COR-L47 (cell line): ENCODE measurements around the gene FLNA.

ENCODE experiments used
- DNase-seq: peaks from one replicate; lab custom pipeline; 2025; lab: John Stamatoyannopoulos, UW

FLNA gene

DNA sequence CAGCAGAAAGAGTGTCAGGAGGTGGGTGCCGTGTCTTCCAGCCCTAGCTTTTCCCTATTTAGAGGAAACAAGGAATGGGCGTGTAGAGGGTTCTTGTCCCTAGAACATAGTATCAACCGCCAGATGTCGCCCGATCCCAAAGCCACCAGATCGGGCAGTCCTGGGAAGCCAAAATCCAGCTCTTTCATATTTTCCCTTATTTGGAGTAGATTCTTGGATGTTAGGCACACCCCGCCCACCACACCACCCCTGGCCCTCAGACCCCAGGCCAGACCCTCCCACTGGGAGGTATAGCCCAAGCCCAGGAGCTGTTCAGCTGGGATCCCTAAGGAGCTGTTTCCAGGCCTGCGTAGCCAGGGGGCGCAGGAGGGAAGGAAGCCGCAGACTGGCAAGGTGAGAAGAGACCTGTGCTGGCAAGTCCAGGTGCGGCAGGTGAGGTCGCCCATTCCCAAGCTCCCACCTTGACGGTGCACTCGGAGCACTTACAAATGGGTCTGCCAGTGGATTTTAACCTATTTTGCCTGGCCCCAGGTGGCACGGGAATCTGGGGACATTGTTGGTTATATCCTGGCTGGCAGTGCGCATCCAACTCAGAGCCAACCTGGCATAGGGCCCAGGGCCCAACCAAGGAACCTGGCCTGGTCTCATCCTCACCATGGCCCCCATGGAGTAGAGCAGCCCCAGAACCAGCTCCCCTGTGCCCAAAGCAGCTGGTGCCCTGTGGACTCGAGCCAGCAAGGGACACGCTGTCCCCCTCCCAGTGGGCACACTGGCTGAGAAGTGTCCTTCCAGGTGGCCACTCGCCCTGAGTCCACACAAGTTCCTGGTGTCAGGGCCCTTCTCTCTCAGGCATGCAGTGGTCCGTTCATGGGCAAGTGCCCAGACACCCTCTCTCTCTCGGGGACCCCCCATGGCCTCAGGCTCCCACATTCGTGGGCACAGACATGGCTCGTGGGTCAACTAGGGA lies 811 bp downstream of the FLNA start:
- peak; percentile 42 for DNase-seq

GRCh38 chrX:154372612-154373022 lies 1.8 kb downstream of the FLNA start:
- no peak for DNase-seq

- no peak for DNase-seq
Observed at GRCh38 chrX:154371789-154372300, 2.6 kb downstream of the FLNA start.

- DNase-seq: peak; percentile 71
Observed at GRCh38 chrX:154371017-154371788, 3.2 kb downstream of the FLNA start.

- no peak for DNase-seq
Observed at GRCh38 chrX:154370300-154371016, 4.0 kb downstream of the FLNA start.

DNA sequence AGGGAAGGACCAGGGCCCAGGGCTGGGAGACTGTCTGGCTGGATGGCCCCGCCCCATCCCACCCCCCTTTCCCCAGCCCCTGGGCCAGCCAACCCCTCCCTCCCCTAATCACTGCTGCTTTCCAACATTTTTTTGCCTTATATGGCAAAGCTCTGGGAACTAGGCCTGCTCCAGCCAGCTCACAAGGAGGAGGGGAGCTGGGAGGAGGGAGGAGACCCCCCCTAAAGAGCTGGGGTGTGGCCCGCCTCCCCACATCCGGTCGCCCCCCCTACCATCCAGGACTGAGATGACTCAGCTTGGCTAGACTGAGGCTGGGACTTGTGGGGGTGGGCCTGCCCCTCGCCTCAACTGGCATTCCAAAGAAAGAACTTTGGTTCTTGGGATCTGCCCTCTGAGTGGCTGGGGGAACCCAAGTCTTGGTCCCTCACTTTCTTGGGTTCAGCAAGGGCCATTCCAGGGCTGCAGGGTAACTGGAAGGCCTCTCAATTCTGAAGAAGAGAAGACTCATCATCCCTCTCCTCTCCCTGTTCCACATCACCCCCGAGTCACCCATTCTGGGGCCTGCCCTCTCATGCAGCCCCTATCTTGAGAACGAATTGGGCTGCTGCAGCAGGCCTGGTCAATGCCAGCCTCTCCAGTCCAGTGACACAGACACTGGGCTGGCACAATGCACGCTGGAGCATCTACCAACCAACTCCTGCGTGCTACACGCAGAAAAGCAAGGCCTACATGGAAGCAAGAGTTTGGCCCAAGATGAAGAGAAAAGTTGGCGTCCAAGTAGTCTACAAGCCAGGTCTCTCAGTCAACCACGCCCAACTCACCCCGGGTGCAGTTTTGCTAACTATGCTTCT lies 4.8 kb downstream of the FLNA start:
- DNase-seq: peak; percentile 62

- peak; percentile 34 for DNase-seq
Observed at GRCh38 chrX:154368630-154369448, 5.6 kb downstream of the FLNA start.

DNA sequence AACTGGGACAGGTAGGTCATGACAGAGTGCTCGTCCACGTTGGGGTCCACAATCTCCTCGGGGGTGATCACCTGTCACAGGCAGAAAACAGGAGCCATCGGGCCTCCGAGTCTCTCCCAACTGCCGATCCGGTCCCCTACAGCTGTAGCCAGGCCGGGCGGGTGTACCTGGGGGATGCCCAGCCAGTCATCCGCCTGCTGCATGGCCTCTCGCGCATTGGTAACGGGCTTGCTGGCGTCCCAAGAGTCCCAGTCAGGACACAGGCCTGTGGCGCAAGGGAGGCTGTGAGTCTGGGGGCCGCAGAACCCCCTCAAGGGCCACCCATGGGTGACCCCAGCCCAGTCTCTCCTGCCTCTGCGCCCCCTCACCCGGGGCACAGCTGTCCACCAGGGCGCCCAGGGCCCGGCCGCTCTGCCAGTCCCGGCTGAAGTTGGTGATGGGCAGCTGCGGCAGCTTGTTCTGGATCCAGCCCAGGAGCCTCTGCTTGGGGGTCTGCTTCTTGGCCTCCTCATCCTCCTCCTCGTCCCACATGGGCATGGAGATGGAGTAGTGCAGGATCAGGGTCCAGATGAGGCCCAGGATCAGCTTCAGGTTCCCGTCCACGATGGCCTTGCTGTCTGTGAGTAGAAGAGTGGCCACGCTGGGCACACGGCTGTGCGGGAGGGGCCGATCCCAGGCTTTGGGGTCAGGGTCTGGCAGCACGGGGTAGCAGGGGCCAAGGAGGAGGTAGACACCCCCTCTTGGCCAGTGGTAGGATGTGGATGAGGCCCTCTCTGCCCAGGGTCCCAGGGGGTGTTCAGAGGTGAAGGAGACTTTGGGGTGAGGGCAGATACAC lies 6.7 kb downstream of the FLNA start:
- DNase-seq: no peak

DNA sequence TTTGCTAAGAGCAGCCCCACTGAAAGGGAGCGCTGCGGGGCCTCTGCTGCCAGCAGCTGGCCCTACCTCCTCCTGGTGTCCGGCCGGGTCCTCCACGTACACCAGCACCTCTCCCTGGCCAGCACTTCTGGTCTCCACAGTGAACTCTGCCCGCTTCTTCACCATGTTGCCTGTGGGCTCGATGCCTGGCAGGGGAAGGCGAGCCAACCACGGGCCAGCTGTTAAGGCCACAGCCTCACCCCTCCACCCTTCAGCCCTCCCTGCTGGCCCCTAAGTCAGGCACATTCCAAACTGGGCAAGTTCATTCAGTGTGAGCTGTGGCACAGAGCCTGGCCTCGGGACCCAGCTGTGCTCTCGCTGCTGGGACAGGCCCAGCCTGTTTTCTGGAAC lies 7.8 kb downstream of the FLNA start:
- no peak for DNase-seq

DNA sequence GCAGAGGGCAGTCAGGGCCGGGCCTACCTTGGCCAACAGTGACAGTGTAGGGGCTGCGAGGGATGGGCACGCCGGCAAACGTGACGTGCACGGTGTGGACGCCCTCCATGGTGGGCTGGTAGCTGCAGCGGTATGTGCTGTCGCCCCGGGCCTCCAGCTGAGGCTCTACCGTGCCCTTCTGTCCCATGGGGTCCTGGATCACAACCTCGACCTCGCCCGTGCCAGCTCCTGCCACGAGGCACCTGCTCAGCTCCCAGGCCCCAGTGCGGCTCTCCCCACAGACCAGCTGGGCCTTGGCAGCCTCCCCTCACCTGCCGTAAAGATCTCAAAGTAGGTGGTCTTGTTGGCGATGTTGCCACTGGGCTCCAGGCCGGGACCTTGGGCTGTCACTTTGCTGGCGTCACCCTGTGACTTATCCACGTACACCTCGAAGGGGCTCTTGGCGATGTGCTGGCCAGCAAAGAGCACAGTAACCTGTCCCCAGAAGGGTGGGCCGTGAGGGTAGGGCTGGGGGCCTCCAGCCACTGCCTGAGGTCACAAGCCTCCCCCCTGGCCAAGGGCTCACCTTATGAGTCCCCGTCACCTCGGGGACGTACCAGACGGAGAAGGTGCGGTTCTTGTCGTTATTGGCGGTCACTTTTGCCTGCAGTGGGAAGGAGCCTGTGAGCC lies 8.3 kb downstream of the FLNA start:
- DNase-seq: no peak

DNA sequence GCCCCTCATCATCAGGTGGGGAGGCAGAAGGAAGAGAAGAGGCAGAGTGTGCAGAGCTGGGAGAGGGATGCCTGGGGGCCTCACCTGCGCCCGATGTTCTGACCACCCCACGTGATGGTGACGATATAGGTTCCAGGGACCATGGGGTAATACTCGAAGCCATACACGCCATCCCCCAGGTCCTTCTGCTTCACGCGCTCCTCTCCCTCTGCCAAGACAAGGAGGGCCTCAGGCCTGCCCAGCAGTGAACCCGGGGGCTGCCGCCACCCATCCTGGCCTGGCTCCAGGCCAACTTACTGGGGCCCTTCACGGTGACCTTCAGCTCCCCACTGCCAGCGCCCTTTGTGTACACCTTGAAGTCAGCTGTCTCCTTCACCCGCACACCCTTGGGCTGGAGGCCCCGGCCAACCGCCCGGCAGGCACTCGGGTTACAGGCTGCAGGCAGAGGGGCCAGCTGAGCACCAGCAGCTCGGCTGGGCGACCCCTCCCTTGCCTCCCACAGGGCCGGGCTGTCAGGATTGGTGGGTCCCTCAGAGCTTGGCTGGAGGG lies 9.3 kb downstream of the FLNA start:
- no peak for DNase-seq

- DNase-seq: no peak
Observed at GRCh38 chrX:154363706-154364439, 10.6 kb downstream of the FLNA start.

DNA sequence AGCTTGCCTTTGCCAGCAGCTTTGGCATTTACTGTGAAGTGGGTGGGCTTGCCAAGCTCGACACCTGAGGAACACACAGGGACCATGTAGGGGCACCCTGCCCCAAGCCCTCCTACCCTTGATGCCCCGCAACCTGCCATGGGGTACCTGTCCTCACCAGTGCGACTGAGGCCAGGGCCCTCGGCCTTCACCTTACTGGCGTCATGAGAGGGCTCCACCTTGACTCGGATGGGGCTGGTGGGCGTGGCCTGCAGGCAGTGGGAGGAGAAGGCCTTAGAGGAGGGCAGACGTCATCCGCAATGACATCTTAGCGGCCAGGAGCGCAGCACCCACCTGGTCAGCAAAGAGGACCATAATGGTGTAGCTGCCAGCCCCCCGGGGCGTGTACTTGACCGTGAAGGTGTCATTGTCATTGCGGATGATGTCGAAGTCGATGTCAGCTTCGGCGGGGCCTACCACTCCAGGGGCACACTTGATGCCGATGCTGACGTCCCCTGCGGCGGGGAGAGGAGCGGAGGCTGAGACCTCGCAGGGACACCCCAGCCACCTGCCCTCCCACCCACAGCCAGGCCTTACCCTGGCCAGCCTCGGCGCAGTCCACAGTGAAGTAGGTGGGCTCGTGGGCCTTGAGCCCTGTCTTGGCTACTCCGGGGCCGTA lies 12.2 kb downstream of the FLNA start:
- no peak for DNase-seq

DNA sequence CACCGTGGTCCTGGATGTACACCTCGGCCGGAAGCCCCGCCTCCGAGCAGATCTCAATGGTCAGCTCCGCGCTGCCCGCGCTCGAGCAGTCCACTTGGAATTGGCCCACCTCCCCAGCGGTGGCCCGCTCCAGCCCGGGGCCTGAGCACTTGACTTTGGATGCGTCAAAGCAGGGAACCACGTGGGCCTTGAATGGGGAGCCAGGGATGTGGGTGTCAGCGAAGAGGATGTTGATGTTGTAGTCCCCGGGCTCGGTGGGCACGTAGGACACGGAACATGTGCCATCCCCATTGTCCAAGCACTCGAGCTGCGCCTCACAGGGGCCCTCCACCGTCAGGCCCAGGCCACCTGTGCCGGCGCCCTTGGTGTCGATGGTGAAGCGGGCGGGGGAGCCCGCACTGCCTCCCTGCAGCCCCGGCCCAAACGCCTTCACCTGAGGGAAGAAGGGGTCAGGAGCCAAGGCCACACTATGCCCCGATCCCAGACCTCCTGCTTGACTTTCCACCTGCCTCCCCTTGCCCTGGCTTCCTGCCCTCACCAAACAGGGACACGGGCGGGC lies 14.2 kb downstream of the FLNA start:
- no peak for DNase-seq

DNA sequence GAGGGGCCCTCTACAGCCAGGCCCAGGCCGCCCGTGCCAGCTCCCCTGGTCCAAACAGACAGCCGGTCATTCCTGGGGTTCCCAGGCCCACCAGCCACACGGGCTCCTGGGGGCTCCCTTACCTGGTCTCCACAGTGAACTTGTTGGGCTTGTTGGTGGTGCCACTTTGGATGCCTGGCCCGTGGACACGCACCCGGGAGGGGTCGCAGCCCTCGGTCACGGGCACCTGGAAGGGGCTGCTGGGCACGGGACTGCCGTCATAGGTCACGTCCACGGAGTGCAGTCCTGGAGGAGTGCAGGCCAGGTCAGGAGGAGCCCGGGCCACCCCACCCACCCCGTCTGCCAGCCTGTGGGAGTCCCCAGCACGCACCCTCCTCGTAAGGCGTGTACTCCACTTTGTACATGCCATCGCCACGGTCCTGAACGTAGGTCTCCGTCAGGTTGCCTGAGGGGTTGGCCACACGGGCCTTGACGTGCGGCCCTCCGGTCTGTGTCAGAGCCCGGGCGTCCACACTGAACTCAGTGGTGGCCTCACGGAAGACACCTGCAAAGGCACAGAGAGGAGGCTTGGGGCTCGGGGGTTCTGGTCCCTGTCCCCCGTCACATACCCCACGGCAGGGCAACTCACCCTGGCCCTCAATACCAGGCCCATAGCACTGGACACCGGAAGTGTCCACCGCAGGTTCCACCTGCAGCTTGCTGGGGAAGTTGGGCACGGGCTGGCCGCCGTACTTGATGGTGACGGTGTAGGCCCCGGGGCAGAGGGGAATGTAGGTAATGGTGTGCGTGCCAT lies 14.9 kb downstream of the FLNA start:
- DNase-seq: no peak

DNA sequence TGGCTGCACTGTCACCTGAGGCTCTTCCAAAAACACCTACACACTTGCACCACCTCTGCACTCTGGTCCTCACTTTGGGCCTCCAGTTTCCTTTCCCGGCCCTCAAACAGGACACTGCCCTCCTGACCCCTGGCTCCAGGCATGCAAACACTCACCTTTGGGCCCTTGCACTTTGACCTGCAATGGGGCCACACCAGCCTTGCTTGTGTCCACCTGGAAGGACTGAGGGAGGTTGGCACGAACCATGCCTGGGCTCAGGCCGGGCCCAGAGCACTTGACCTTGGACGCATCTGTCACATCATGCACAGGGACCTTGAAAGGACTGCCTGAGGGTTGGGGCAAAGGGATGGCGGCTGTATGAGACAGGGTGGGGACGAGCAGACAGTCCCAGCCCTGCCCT lies 15.6 kb downstream of the FLNA start:
- no peak for DNase-seq
